Jurkat, Clone E6-1 (cell line): ENCODE results near the gene ZNF77.

Source experiments
- DNase-seq: peaks from one replicate; pipeline ENCODE4 v3.0.0-alpha.2; 2011; ENCODE audit warnings: low read depth, low spot score
- H3K4me3 ChIP-seq: 2 replicates; pipeline ENCODE4 v1.5.1; 2011; ENCODE audit warnings: mild to moderate bottlenecking, low read length, control low read depth, moderate library complexity

Gene ZNF77

GRCh38 chr19:2883686-2884439 is 60.9 kb downstream of the ZNF77 start:
- no peak overlapping the region for H3K4me3 ChIP-seq
- peak; percentile 54 for DNase-seq
